GM21825 (cell line): Measurements from ENCODE around the gene SCD5.
"Not testable (repeated sequence)": the region's sequence is repeated elsewhere in the genome, so short reads cannot be mapped to it uniquely, and the experiment has no call there.

Source experiments
- ATAC-seq: cut with Tn5 transposase; IDR thresholded peaks from one replicate; pipeline ENCODE4 v1.9.1; 2021; ENCODE audit warnings: mild to moderate bottlenecking, moderate library complexity; ENCODE audit not compliant: unreplicated experiment

The SCD5 gene

DNA sequence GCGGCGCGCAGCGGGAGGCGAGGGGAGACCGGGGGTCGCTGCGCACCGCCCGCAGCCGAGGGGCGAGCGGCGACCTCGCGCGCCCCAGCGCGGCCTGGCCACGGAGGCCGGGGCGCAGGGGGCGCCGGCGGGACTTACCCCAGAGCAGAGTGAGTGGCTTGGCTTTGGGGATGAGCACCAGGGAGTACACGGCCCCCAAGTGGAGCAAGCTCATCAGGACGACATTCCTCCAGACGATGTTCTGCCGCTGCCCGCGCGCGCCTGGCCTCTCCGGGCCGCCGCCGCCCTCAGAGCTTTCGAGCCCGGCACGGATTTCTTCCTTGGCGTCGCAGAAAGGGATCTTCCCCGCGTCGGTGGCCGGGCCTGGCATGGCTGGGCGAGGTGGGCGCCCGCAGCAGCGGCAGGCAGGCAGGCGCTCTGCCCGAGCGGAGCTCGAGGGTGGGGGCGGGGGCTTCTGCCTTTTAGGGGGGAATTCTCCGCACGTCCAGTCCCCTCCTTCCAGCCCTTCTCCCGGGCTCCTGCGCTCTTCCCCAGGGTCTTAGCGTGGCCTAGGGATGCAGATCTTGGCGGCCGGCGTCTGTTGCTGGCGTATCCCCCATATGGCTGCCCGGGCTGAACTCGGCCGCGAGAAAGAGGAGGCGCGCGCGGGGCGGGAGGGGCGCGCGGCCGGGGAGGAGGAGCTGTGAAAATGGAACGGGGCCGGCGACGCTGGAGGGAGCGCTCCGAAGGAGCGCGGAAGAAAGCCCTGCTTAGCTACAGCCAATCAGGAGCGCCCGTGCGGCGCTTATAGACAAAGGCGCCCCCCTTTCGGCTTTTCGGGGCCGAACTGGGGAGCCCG is at the start of gene SCD5:
Gene SCD5 (minus strand): TSS at position 629 of the 838 bp plus-strand sequence. CDS start 259 bp downstream, at position 370.
- ATAC-seq = peak; percentile 91

DNA sequence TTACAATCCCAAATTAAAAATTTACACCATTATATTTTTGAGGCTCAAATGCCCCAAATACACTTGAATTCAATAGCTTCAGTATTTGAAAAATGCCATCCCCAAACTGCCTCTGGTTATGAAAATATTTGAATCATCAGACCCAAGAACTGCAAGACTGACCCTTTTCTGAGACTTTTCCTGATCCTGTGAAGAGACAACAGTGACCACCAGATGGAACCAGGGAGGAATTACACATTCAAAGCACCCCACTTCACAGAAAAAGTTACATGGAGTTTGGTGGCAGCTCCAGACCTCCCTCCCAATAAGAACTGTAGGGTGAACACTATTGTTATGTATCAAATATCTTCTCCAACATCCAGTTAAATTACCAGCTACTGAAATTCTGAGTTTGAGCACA is 44.0 kb upstream of the SCD5 start:
- ATAC-seq = no peak

DNA sequence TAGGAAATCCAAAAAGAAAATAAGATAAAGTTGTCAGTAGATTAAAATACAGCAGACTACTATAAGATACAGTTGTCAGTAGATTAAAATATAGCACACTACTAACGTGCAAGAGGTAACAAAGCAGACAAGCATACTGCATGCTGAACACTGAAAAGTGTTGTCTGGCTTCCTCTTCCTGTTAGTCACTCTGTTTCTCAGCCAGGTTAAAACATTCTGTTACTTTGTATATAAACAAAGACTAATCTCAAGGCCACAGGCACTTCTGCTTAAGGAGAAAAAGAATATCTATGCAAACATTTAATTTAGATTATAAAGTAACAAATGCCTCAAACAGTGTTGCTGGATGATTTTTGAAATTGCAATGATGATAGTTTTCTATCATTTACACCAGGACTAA is 41.0 kb upstream of the SCD5 start:
- ATAC-seq = no peak

DNA sequence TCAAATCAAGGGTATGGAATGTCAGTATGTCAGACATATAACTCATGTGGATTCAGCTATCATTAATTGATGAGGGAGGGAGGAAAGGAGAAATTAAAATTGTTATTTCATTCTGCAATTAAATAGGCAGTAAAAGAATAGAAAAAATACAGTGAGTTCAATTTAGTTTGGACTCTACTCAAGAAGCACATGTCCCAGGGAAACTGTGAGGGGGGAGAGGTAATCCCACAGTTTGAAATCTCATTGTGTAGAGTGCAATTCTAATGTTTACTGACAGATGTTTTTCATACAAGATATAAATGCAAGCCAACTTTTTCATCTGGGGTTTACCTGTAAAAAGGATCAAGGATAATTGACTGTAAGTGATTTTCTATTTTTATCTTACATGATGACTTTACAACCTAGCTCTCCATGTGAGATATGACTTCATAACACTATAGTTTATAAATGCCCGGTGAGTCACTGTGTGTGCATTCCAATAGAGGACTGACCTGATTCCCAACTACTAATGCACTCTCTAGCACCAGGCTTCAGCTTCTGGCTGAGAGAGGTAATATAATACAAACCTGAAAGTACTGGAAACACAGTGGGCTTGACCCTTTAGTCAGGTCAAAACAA is 35.2 kb upstream of the SCD5 start:
- no peak for ATAC-seq

DNA sequence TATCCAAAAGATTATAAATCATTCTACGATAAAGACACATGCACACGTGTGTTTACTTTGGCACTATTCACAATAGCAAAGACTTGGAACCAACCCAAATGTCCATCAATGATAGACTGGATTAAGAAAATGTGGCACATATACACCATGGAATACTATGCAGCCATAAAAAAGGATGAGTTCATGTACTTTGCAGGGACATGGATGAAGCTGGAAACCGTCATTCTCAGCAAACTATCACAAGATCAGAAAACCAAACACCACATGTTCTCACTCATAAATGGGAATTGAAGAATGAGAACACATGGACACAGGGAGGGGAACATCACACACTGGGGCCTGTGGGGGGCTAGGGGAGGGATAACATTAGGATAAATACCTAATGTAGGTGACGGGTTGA is 34.5 kb upstream of the SCD5 start:
- not testable (repeated sequence) for ATAC-seq

DNA sequence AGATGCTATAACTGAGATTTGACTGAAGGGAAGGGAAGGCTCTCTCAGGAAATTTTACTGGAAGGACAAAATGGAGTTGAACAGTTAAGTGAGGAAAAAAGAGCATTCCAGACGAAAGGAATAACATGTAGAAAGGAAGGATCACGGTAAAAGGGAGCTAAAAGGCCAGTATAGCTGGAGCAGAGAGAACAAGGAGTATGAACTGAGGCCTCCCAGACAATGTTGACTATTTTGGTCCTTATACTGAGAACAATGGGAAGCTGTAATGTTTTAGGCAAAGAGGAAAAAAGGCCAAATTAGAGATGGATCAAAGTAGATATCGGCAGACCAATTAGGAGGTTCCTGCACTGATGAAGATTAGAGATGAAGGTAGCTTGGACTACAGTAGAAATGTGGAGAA is 26.8 kb upstream of the SCD5 start:
- no peak for ATAC-seq

DNA sequence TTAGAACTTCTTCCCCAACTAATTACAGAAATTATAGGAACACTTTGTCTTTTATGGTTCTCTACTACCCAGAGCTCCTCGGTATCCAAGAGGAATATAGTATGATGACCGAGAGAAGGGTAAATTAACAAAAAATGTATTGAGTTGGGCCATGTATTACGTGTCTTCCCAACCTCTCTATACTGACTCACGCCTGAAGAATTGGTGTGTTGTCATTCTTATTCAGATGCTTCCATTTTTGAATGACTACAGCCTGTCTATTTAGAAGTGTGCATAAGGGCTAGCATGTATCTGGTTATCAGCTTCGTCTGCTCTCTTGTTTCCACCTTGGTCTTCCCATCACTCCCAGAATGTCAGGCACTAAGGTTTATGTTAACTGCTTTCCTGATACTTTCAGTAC is 24.5 kb upstream of the SCD5 start:
- no peak for ATAC-seq

DNA sequence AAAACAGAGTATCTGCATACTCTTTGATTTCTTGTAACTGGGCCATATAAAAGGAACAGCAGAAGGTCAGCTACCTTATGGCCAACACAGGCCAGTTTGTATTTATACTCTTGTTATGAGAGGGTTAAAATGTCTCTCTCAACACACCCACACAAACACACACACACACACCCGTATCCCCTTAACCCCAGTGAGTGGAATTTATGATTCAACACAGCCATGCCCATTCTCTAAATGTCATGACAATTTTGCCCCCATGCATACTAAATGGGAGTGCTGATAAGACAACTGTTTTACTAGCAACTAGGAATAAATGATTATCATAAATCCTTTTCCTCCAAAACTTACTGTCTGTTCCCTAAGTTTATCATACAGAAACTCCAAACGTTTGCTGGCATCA is 22.1 kb upstream of the SCD5 start:
- no peak for ATAC-seq

DNA sequence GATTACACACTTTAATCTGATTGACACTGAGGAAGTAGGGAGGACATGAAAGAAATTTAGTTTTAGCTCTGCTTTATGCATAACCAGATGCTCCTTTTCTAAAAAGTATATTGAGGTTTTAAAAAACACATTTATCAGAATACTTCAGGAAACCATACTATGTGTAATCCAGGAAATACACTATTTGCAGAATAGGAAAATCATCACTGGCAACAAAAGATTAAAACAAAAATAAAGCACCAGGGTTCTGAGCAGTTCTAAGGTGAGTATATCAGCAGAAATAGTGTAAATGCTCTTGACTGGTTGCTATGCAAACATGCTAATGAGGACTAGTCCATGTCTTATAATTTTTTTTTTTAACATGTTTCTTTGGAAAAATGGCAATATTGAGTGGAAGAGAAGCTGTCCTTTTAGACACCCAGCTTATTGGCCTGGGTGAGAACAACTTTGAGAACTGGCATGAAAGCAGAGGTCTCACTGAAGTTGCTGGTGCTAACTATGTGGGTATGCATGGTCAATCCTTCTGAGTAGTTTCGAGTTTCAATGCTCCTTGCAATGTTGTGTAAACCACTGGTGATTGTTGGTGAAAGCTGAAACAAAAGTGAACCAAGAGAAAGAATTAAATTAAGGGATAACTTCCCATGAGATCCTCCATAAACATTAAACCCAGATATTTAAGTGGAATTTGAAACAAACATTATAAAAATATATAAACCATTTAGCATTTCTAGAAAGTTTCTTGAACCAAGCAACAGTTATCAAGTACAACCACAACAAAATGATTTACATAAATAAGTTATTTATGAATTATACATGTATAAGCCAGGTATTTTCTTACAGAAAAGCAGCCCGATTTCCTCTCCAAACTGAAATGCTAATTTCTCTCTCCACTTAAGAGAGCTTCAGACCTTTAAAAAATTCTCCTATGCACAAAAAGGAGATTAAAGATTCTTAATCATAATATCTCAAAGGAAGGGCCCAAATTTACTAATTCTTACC is 20.4 kb upstream of the SCD5 start:
- peak; percentile 72 for ATAC-seq

DNA sequence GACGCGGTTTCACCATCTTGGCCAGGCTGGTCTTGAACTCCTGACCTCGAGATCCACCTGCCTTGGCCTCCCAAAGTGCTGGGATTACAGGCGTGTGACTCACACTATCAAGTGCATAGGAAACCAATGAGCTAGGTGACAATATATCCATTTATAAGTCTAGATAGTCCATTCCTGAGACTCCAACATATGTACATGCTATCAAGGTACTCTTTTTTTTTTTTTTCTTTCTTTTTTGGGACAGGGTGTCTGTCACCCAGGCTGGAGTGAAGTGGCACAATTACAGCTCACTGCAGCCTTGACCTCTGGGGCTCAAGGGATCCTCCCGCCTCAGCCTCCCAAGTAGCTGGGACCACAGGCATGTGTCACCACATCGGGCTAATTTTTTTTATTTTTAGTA is 18.3 kb upstream of the SCD5 start:
- ATAC-seq = not testable (repeated sequence)

DNA sequence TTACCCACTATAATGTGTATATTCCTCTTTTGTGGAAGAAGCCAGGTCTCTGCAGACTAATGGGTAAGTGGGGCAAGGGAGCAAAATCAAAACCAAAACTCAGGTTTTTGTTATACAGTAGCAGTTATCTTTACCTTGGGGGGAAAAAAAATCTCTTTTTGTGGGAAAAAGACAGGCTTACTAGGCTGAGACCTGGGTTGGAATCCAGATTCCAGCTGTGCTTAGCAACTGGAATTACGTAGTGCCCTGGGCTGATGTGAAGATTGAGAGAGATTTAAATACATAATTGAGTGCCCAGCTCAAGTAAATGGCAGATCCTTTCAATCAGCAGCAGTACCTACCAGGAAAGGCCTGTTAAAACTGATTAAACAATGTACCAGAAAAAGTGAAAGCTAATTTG is 15.4 kb upstream of the SCD5 start:
- ATAC-seq = no peak

DNA sequence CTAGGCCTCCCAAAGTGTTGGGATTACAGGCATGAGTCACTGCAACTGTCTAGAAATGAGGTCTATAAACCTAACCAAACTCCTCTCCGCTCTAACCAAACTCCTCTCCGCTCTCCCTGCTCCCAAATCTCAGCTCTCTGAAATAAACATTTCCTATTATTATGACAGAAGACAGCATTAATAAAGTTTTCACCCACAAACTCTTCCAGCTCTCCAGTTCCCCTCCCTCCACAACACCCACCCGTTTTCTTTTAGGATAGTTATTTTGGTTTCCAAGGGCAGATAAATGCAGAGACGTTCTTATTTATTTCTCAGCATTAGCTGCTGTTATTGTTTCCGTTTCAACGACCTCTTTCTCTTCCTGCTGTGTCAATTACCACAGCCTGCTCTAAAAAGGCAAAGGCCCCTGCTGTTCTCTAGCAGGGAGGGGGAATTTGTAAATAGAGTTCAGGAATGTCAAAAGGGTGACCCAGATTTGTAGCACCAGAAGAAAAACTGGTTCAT is 13.3 kb upstream of the SCD5 start:
- ATAC-seq = no peak

DNA sequence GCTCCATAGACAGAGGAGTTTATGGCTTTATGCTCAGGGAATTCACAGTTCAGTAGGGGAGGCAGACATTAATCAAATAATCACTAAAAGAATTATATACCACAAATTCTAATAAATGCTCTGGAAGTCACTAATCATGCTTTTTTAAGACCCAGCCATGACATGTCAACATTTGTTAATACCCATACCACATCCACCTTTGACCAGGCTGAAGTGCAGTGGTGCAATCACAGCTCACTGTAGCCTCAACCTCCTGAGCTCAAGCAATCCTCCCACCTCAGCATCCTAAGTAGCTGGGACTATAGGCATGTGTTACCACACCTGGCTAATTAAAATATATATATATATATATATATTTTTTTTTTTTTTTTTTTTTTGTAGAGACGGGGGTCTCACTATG is 12.8 kb upstream of the SCD5 start:
- ATAC-seq = no peak

DNA sequence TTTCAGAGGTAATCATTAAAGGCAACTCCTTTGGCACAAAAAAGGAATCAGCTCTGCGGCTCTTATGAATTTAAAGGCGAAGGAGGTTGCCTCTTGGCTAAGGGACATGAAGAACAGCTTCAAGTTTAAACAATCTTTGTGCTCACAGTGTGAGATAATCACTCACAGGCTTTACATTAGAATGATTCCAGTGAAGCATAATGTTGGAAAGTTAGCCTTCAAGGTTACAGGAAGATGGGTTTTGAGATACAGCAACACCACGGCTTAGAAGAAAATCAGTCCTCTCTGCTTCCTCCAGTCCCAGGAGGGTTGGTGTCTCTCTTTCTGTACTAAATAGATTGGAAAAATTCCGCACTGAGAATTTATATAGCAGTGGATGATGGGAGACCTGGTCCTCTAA is 11.6 kb upstream of the SCD5 start:
- no peak for ATAC-seq

DNA sequence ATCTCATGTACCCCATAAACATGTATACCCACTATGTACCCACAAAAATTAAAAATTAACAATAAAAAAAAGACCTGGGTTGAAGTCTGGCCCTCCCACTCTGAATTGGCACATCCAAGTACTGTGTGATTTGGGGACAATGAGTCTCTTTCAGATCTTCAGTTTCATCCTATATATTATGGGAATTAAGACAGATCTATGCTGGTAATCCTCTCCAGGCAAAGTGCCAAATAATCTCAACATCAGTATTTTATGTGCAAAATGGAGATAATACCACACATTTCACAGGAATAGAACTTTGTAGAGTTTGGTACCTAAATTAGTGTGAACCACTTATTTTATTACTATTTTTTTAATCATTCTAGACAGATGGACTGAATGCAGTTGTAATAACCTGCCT is 11.0 kb upstream of the SCD5 start:
- ATAC-seq = no peak

DNA sequence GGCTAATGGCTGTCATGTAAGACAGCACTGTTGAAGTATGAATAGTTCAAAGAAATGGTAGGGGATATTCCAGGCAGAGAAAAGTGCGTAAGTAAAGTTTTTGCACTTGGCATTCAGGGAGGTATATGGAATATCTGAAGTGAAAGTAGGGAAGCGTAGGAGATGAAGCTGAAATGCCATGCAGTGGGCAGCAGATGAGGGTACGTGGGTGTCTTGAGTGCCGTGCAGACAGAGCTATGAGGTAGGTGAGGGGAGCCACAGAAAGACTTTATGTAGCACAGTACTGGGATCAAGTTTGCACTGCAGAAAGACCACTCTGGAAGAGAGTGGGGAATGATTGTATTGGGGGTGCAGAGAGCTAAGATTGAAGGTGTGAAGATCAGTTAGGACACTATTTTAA is 5.2 kb upstream of the SCD5 start:
- no peak for ATAC-seq

DNA sequence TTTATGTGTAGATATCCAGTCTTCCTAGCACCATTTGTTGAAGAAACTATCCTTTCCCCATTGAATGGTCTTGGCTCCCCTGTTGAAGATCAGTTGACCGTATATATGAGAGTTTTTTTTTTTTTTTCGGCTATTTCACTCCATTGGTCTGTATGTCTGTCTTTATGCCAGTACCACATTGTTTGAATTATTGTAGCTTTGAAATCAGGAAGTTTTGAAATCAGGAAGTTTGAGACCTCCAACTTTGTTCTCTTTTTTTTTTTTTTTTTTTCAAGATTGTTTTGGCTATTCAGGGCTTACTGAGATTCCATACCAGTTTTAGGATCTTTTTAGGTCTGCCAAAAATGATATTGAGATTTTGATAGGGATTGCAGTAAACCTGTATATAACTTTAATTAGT is 4.3 kb upstream of the SCD5 start:
- no peak for ATAC-seq

DNA sequence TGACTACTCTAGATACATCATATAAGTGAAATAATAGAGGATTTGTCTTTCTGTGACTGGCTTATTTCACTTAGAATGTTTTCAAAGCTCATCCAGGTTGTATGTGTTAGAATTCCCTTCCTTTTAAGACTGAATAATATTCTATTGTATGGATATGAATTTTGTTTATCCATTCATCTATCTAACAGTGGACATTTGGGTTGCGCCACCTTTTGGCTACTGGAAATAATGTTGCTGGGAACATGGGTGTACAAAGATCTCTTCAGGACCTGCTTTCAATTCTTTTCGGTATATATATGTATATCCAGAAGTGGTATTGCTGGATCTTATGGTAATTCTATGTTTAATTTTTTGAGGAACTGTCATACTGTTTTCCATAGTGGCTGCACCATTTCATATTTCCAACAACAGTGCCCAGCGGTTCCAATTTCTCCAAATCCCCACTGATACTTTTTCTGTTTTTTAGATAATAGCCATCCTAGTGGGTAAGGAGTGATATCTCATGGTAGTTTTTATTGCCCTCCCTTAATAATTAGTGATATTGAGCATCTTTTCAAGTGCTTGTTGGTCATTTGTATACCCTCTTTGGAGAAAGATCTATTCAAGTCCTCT is 3.4 kb upstream of the SCD5 start:
- ATAC-seq = no peak

DNA sequence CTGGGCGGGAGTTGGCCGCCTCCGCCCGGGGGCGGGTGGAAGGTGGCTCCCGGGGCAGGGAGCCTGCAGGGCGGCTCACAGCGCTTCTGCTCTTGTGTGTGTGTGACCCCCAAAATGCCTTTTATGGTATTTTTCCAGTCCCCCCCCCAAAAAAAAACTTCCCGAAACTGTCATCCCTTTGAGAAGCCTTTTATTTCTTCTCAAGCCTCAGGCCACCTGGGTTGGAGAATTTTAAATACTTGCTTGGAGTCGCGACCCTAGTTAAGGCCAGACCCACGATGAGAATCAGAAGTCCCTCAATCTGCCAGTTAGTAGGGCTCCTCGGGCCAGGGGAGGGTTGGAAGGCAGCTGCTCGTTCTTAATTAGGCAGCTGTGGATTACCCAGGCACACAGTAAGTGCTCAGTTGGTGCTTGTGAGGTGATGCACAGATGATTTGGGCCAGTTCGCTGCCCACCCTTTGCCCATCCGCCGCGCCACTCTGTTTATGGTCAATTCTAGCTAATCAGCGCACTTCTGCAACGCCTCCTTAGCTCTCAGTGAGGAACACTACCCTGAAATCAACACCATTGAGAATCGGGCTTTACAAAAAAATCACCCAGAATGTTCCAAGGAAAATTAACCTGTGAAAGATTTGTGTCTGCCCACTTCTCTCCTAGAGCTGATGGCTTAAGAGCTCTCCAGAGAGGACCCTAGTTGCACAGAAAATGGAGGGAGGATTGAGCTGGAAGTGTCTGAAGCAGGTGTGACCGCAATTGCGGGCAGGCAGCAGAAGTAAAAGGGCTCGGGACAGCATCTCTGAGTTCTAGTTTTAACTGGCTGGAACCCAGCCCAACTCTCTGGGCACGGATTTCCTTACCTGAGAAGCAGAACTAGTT is 648 bp upstream of the SCD5 start:
- ATAC-seq = no peak
